ENCODE data around the gene POU2F2.

GRCh38 chr19:42059196-42059595 lies 73.0 kb downstream of the POU2F2 start:
- TF ChIP-seq EP300 (IDR thresholded peaks at IDR 0.05; ENCODE audit: low read length), result no peak
- TF ChIP-seq FOXA1 (IDR thresholded peaks at IDR 0.05; ENCODE audit: borderline replicate concordance), result no peak
- no peak for TF ChIP-seq RFX5 (IDR thresholded peaks at IDR 0.05; ENCODE audit: low read depth, low read length)
- TF ChIP-seq PCBP1 (IDR thresholded peaks at IDR 0.05; ENCODE audit: low read depth, low read length, poor library complexity, severe bottlenecking), result no peak
- no peak for TF ChIP-seq PML (IDR thresholded peaks at IDR 0.05; ENCODE audit: low read length)

Data from K562 (cell line).